Neural progenitor cell (in vitro differentiated cells): ENCODE data around the gene IL17RB. TPM values are rescaled to one million over a fixed set of nuclear protein-coding genes. Genes with fewer than 3 reads are reported as not detected.

Experiments
- DNase-seq: peaks from one replicate; pipeline ENCODE4 v3.0.0-alpha.2; 2016; ENCODE audit warnings: low spot score
- H2AFZ ChIP-seq: fragments of 200-600 bp; sonication (generic); replicated peaks from 2 replicates; pipeline ENCODE4 v1.6.1; 2016; ENCODE audit warnings: antibody characterized with exemption
- H3F3A ChIP-seq: fragments of 200-600 bp; sonication (generic); 2 replicates; pipeline ENCODE4 v1.6.1; 2016; ENCODE audit warnings: antibody characterized with exemption, low read depth
- H3K27ac ChIP-seq: fragments of 200-600 bp; sonication (generic); 2 replicates; pipeline ENCODE4 v1.5.1; 2016; ENCODE audit warnings: mild to moderate bottlenecking
- H3K27me3 ChIP-seq: fragments of 200-600 bp; sonication (generic); 2 replicates; pipeline ENCODE4 v1.6.1; 2016; ENCODE audit warnings: mild to moderate bottlenecking, moderate library complexity
- H3K36me3 ChIP-seq: fragments of 200-600 bp; sonication (generic); 2 replicates; pipeline ENCODE4 v1.5.1; 2016
- H3K4me1 ChIP-seq: fragments of 200-600 bp; sonication (generic); 2 replicates; pipeline ENCODE4 v1.6.1; 2016; ENCODE audit warnings: mixed run types
- H3K4me2 ChIP-seq: fragments of 200-600 bp; sonication (generic); 2 replicates; pipeline ENCODE4 v1.6.1; 2016
- H3K4me3 ChIP-seq: fragments of 200-600 bp; sonication (generic); 2 replicates; pipeline ENCODE4 v1.5.1; 2016
- H3K79me2 ChIP-seq: fragments of 200-600 bp; sonication (generic); 2 replicates; pipeline ENCODE4 v1.6.1; 2016; ENCODE audit warnings: low read depth
- H3K9ac ChIP-seq: fragments of 200-600 bp; sonication (generic); 2 replicates; pipeline ENCODE4 v1.6.1; 2016
- H3K9me3 ChIP-seq: fragments of 200-600 bp; sonication (generic); 2 replicates; pipeline ENCODE4 v1.5.1; 2016; ENCODE audit warnings: low read depth
- H4K20me1 ChIP-seq: fragments of 200-600 bp; sonication (generic); 2 replicates; pipeline ENCODE4 v1.6.1; 2016; ENCODE audit warnings: low read depth
- H3K27ac Mint-ChIP-seq: 3 replicates; pipeline ENCODE4 v1.8.0; 2021; ENCODE audit warnings: mixed read lengths
- H3K27me3 Mint-ChIP-seq: 2 replicates; pipeline ENCODE4 v1.8.0; 2022; ENCODE audit warnings: low read depth, mild to moderate bottlenecking, inconsistent platforms, moderate library complexity, mixed read lengths; ENCODE audit not compliant: insufficient read depth
- H3K36me3 Mint-ChIP-seq: 3 replicates; pipeline ENCODE4 v1.8.0; 2021; ENCODE audit warnings: mixed read lengths
- H3K4me1 Mint-ChIP-seq: 3 replicates; pipeline ENCODE4 v1.8.0; 2021; ENCODE audit warnings: mixed read lengths
- H3K4me3 Mint-ChIP-seq: 3 replicates; pipeline ENCODE4 v1.8.0; 2021; ENCODE audit warnings: mild to moderate bottlenecking, moderate library complexity, mixed read lengths
- H3K9me3 Mint-ChIP-seq: 3 replicates; pipeline ENCODE4 v1.8.0; 2020; ENCODE audit warnings: mixed read lengths
- EZH2 ChIP-seq: fragments of 200-600 bp; sonication (generic); IDR thresholded peaks from 2 replicates; pipeline ENCODE4 v1.6.1; 2017; ENCODE audit warnings: antibody characterized with exemption, mild to moderate bottlenecking, moderate library complexity
- EZH2phosphoT487 ChIP-seq: fragments of 200-600 bp; sonication (generic); IDR thresholded peaks from 2 replicates; pipeline ENCODE4 v1.6.1; 2017; ENCODE audit warnings: antibody characterized with exemption
- total RNA-seq: library from RNA; depleted of rRNA; stranded (reverse); fragments of >200 nt; gene quantifications from 2 replicates; pipeline ENCODE4 v1.2.3, GENCODE V29; 2015; ENCODE audit warnings: low replicate concordance
- TF ChIP-seq, protein P1 (sequence below): fragments of 200-600 bp; sonication (generic); IDR thresholded peaks from 2 replicates; pipeline ENCODE4 v1.5.1; 2017; ENCODE audit warnings: antibody characterized with exemption, mild to moderate bottlenecking

Gene IL17RB
- total RNA-seq, 1 donor from 2014 or later, result 3.4 TPM

DNA sequence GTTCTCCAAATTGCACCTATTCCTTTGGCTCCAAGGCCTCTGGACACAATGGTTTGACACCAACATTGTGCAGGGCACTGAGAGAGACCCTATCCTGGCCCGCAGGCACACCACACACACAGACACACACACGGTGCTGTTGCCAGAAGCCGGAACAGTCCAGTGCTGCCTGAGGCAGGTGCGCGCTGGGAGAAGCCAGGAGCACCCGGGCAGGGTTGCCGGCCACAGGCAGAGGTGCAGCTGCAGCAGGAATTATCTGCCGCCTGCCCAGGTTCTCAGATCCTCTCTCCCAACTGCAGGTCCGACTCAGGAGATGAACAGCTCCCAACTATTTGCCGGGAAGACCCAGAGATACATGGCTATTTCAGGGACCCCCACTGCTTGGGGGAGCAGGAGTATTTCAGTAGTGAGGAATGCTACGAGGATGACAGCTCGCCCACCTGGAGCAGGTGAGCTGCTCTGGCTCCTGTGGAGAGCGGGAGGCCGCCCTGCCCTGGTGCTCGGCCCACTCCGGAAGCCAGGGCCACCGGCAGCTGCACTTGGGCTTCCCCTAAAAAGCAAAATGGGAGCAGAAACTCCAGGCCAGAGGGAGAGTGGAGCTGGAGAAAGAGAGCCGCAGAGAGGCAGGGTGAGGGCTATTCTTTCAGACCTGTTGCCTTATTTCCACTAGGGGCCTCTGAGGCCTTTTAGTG is 43.1 kb upstream of the IL17RB start:
- H3K36me3 ChIP-seq, result no peaks in the 10 kb centered on the region
- Mint-ChIP-seq H3K4me1 (peaks cover 31% of the 10 kb centered on the region), H3K36me3 (no peaks in the 10 kb centered on the region), H3K4me3 (no peak overlapping the region), H3K27me3 (peaks cover 3% of the 10 kb centered on the region), H3K9me3 (no peaks in the 10 kb centered on the region), H3K27ac (no peak overlapping the region)
- H3K4me3 ChIP-seq, result no peak overlapping the region
- H3K27me3 ChIP-seq, result no peaks in the 10 kb centered on the region
- H3K79me2 ChIP-seq, result no peaks in the 10 kb centered on the region
- H3K9me3 ChIP-seq, result no peaks in the 10 kb centered on the region
- H2AFZ ChIP-seq, result no peak overlapping the region
- DNase-seq, result no peak
- H4K20me1 ChIP-seq, result no peaks in the 10 kb centered on the region
- TF ChIP-seq EZH2 (no peak), EZH2phosphoT487 (no peak)
- TF ChIP-seq, protein P1, sequence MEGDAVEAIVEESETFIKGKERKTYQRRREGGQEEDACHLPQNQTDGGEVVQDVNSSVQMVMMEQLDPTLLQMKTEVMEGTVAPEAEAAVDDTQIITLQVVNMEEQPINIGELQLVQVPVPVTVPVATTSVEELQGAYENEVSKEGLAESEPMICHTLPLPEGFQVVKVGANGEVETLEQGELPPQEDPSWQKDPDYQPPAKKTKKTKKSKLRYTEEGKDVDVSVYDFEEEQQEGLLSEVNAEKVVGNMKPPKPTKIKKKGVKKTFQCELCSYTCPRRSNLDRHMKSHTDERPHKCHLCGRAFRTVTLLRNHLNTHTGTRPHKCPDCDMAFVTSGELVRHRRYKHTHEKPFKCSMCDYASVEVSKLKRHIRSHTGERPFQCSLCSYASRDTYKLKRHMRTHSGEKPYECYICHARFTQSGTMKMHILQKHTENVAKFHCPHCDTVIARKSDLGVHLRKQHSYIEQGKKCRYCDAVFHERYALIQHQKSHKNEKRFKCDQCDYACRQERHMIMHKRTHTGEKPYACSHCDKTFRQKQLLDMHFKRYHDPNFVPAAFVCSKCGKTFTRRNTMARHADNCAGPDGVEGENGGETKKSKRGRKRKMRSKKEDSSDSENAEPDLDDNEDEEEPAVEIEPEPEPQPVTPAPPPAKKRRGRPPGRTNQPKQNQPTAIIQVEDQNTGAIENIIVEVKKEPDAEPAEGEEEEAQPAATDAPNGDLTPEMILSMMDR, result no peak
- no peak overlapping the region for H3K4me2 ChIP-seq
- H3K4me1 ChIP-seq, result no peaks in the 10 kb centered on the region
- no peaks in the 10 kb centered on the region for H3F3A ChIP-seq
- H3K27ac ChIP-seq, result no peak overlapping the region
- no peak overlapping the region for H3K9ac ChIP-seq

DNA sequence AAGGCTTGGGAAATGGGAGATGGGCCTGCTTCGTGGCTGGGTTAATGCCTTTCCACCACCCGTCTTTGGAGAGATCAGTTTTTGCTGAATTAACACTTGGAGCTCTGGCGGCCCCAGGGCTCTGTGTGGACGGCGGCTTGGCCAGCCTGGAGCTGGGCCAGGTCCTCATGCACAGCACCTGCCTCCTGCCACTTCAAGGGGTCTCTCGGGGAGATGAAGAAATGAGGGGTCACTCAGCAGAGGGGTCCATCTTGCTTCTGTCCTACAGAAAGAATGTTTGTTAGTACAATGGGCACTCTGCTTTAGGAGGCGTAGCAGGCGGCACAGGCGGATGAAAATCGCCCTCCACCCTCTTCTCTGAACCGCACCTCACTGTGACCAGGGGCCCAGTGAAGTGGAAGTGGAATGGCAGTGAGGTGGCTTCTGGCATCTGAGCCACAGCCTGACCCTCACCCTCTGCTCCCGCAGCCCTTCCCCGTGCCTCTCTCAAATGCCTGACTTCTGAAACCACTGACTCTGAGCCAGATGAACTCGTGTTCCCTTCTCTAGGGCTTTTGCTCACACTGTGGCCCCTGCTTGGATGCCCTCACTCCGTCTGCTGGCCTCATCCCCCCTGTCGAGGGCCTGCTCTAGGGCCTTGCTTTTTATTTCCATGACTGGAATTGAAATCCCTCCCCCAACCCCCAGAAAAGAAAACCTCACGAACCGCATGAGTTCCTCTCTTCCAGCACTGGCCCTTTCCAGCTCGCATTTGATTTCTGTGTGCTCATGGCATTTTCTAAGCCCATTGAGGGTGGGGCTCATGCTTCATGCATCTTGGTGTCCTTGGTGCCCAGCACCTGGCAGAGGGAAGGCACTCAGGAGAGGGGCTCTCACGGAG is 42.3 kb upstream of the IL17RB start:
- no peak overlapping the region for H3K4me2 ChIP-seq
- Mint-ChIP-seq H3K4me3 (no peak overlapping the region), H3K36me3 (no peaks in the 10 kb centered on the region), H3K9me3 (no peaks in the 10 kb centered on the region), H3K4me1 (peaks cover 31% of the 10 kb centered on the region), H3K27ac (peak overlapping the region; percentile 54), H3K27me3 (peaks cover 3% of the 10 kb centered on the region)
- H3K27ac ChIP-seq, result no peak overlapping the region
- H4K20me1 ChIP-seq, result no peaks in the 10 kb centered on the region
- no peaks in the 10 kb centered on the region for H3K9me3 ChIP-seq
- no peaks in the 10 kb centered on the region for H3K27me3 ChIP-seq
- H3K36me3 ChIP-seq, result no peaks in the 10 kb centered on the region
- no peak for DNase-seq
- no peaks in the 10 kb centered on the region for H3F3A ChIP-seq
- no peaks in the 10 kb centered on the region for H3K4me1 ChIP-seq
- H3K9ac ChIP-seq, result no peak overlapping the region
- H3K79me2 ChIP-seq, result no peaks in the 10 kb centered on the region
- TF ChIP-seq, protein P1, result no peak
- TF ChIP-seq EZH2phosphoT487 (no peak), EZH2 (no peak)
- H3K4me3 ChIP-seq, result no peak overlapping the region
- no peak overlapping the region for H2AFZ ChIP-seq

DNA sequence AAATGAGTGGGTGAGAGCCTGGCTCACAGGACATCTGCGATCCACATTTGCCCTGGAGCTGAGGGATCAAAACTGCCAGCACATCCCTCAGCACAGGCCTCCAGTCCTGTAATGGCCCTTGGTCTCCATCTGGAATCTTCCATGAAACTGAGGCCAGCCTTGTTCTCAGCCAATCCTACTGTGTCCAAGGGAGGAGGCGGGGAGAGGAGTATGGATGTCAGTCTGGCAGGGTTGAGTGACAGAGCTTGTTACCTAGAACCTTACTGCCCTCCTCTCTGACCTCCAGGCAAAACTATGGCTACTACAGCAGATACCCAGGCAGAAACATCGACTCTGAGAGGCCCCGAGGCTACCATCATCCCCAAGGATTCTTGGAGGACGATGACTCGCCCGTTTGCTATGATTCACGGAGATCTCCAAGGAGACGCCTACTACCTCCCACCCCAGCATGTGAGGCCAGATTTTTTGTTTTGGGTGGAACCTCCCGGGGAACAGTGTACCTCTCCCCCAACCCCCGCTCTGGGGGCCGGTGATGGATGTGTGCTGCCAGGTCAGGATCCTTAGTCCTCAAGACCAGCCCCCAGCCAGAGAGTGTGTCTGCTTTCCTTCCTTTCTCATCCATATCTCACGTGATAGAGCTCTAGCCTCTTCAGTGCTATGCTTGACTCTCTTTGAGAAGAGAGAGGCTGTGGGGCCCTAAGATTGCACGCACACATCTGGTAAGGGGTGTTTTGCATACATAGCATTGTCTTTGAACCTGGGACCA is 41.5 kb upstream of the IL17RB start:
- Mint-ChIP-seq H3K4me1 (peaks cover 31% of the 10 kb centered on the region), H3K27me3 (peaks cover 3% of the 10 kb centered on the region), H3K4me3 (peak overlapping the region; percentile 28), H3K9me3 (no peaks in the 10 kb centered on the region), H3K27ac (peak overlapping the region; percentile 54), H3K36me3 (no peaks in the 10 kb centered on the region)
- Histone ChIP-seq H2AFZ (no peak overlapping the region), H3K4me2 (no peak overlapping the region), H3K9ac (no peak overlapping the region), H3K4me3 (no peak overlapping the region), H3K27me3 (no peaks in the 10 kb centered on the region), H3K9me3 (no peaks in the 10 kb centered on the region), H3K79me2 (no peaks in the 10 kb centered on the region), H3K36me3 (no peaks in the 10 kb centered on the region), H4K20me1 (no peaks in the 10 kb centered on the region), H3K27ac (no peak overlapping the region), H3F3A (no peaks in the 10 kb centered on the region), H3K4me1 (no peaks in the 10 kb centered on the region)
- DNase-seq, result no peak
- TF ChIP-seq EZH2phosphoT487, result no peak
- TF ChIP-seq EZH2, result no peak
- TF ChIP-seq, protein P1, result no peak
